ENCODE data around the gene RPLP1.

- TF ChIP-seq EGR2 (tag by site-specific recombination; IDR thresholded peaks at IDR 0.05; ENCODE audit: low read depth) (no peak), SCRT1 (tag by site-specific recombination; IDR thresholded peaks at IDR 0.05; ENCODE audit: borderline replicate concordance) (no peak), CTCF (tag by site-specific recombination; IDR thresholded peaks at IDR 0.05) (no peak), ZNF18 (tag by site-specific recombination; IDR thresholded peaks at IDR 0.05) (no peak)
These were observed 28.6 kb upstream of the RPLP1 start for GRCh38 chr15:69424001-69424400.

Measured in HEK293 (cell line).